ENCODE measurements around the gene MYBBP1A. TPM values are rescaled to one million over a fixed set of nuclear protein-coding genes. Genes with fewer than 3 reads are reported as not detected.
A peak's percentile ranks its signal among the peaks of the same experiment; 100 is the strongest.

Gene MYBBP1A
- polyA plus RNA-seq, 2 of the 4 experiments (the other 2 are of a cell fraction) = 42.9 to 95.1 TPM

DNA sequence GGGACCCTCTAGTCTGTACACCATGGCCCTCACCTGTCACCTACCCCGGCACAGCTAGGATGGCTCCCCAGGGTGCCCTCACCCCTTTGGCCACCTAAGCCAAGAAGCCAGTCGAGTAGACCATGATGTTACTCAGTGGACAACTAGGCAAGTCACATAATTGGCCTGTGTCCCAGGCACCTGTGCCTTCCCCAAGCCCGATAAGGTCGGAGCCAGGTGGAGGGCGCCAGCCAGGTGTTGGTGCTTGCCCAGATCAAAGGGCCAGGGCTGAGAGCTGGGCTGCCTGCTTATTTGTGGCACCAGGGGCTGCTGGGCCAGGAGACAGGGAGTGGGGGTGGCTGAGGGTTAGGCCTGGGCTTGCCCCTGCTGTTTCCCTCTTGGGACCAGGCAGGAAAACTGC lies 39.7 kb downstream of the MYBBP1A start:
- no peak overlapping the region for H3K4me3 ChIP-seq
- no peaks in the 10 kb centered on the region for H3K9me3 ChIP-seq
- TF ChIP-seq, protein P1, sequence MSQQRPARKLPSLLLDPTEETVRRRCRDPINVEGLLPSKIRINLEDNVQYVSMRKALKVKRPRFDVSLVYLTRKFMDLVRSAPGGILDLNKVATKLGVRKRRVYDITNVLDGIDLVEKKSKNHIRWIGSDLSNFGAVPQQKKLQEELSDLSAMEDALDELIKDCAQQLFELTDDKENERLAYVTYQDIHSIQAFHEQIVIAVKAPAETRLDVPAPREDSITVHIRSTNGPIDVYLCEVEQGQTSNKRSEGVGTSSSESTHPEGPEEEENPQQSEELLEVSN (IDR thresholded peaks at IDR 0.05; ENCODE audit: borderline replicate concordance, low read depth) = no peak
- TF ChIP-seq CEBPB (IDR thresholded peaks at IDR 0.05) (no peak), RCOR1 (IDR thresholded peaks at IDR 0.05; ENCODE audit: low read depth, low read length) (no peak), BHLHE40 (IDR thresholded peaks at IDR 0.05; ENCODE audit: low read depth, low read length) (no peak)
- 85% methylated on average over 5 of the region's 5 CpGs for WGBS (ENCODE audit: missing lambda C conversion rate)
- no peak for ATAC-seq
- no peak for FAIRE-seq
- ChIA-PET CTCF (interaction anchor here (0.6 to 1.9 kb wide), 5 partner anchors 10 to 677 kb away, joined by 3 to 4 read pairs (median 3); no protein-coding TSS in a partner anchor), POLR2A (no interaction called here)
- H3K4me1 ChIP-seq = peaks cover 1% of the 10 kb centered on the region; the same call in 1 of the 3 replicates
- H3K4me2 ChIP-seq = no peak overlapping the region
- DNase-seq (ENCODE audit: low read depth in 1 of 2, low spot score in 1 of 2) = no peak
- H3K27ac ChIP-seq = 0 out of 6 replicates have a peak overlapping the region, but pooled peaks of 1 of the 2 experiments have one; percentile 6

- 84% methylated on average over 11 of the region's 11 CpGs for WGBS (ENCODE audit: missing lambda C conversion rate)
These were observed 40.4 kb downstream of the MYBBP1A start for GRCh38 chr17:4514779-4515178.

GRCh38 chr17:4514206-4514605 lies 41.0 kb downstream of the MYBBP1A start:
- H3K27ac ChIP-seq = peak overlapping the region in 1 of 2 experiments; percentile 31; a peak in 2 of 6 replicates
- ATAC-seq = no peak
- POLR2A ChIA-PET = no interaction called here
- H3K4me2 ChIP-seq = no peak overlapping the region
- H3K4me3 ChIP-seq = no peak overlapping the region
- H3K4me1 ChIP-seq = no peaks in the 10 kb centered on the region
- WGBS (ENCODE audit: missing lambda C conversion rate) = 87% methylated on average over 7 of the region's 7 CpGs
- CTCF ChIA-PET = interaction anchor here (0.9 to 1.7 kb wide), 3 partner anchors 9 to 93 kb away, joined by 3 to 6 read pairs (median 6); no protein-coding TSS in a partner anchor
- TF ChIP-seq, protein P2, sequence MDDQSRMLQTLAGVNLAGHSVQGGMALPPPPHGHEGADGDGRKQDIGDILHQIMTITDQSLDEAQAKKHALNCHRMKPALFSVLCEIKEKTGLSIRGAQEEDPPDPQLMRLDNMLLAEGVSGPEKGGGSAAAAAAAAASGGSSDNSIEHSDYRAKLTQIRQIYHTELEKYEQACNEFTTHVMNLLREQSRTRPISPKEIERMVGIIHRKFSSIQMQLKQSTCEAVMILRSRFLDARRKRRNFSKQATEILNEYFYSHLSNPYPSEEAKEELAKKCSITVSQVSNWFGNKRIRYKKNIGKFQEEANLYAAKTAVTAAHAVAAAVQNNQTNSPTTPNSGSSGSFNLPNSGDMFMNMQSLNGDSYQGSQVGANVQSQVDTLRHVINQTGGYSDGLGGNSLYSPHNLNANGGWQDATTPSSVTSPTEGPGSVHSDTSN (IDR thresholded peaks at IDR 0.05) = no peak
- TF ChIP-seq RARB (CRISPR knock-in tag; IDR thresholded peaks at IDR 0.05) (no peak), NPAS2 (CRISPR knock-in tag; IDR thresholded peaks at IDR 0.05; ENCODE audit: borderline replicate concordance) (no peak), EHMT2 (IDR thresholded peaks at IDR 0.05; ENCODE audit: low read depth) (no peak), ATOH8 (CRISPR knock-in tag; IDR thresholded peaks at IDR 0.05; ENCODE audit: low read depth) (no peak), CHD2 (IDR thresholded peaks at IDR 0.05; ENCODE audit: low read length, partially characterized antibody) (no peak), EHF (CRISPR knock-in tag; IDR thresholded peaks at IDR 0.05) (no peak)
- TF ChIP-seq, protein P1 (IDR thresholded peaks at IDR 0.05; ENCODE audit: borderline replicate concordance, low read depth) = no peak
- FAIRE-seq = no peak
- no peak for DNase-seq (ENCODE audit: low read depth in 1 of 2, low spot score in 1 of 2)
- H3K9me3 ChIP-seq = no peaks in the 10 kb centered on the region

More at GRCh38 chr17:4514779-4515178, 40.4 kb downstream of the MYBBP1A start:
- H3K27ac ChIP-seq = no peak overlapping the region
- ChIA-PET CTCF (interaction anchor here (1.2 to 1.6 kb wide), 2 partner anchors 18 to 678 kb away, joined by 3 to 6 read pairs; no protein-coding TSS in a partner anchor), POLR2A (no interaction called here)
- no peak overlapping the region for H3K4me2 ChIP-seq
- DNase-seq (ENCODE audit: low read depth in 1 of 2, low spot score in 1 of 2) (no peak), ATAC-seq (no peak), FAIRE-seq (no peak)
- H3K4me1 ChIP-seq = no peaks in the 10 kb centered on the region
- H3K9me3 ChIP-seq = no peaks in the 10 kb centered on the region
- no peak overlapping the region for H3K4me3 ChIP-seq
- TF ChIP-seq ZSCAN20 (CRISPR knock-in tag; IDR thresholded peaks at IDR 0.05) = no peak

- TF ChIP-seq KDM1A (IDR thresholded peaks at IDR 0.05; ENCODE audit: low read depth) = no peak
- no peak for TF ChIP-seq SMC3 (IDR thresholded peaks at IDR 0.05)
- TF ChIP-seq HOXB13 (CRISPR knock-in tag; IDR thresholded peaks at IDR 0.05; ENCODE audit: low read depth) = no peak
- TF ChIP-seq TFCP2L1 (CRISPR knock-in tag; IDR thresholded peaks at IDR 0.05) = no peak
- peak overlapping the region in 1 of 2 experiments; percentile 31; a peak in 2 of 6 replicates for H3K27ac ChIP-seq
- 79% methylated on average over 22 of the region's 24 CpGs for WGBS (ENCODE audit: missing lambda C conversion rate)
- DNase-seq (ENCODE audit: low read depth in 1 of 2, low spot score in 1 of 2) (no peak), FAIRE-seq (no peak), ATAC-seq (peak; percentile 28 to 37; a peak in 4 of 6 replicates)
- H3K4me1 ChIP-seq = no peaks in the 10 kb centered on the region
- POLR2A ChIA-PET = no interaction called here
- CTCF ChIA-PET = interaction anchor here (0.9 to 1.7 kb wide), 5 partner anchors 10 to 113 kb away, joined by 3 to 6 read pairs (median 4); no protein-coding TSS in a partner anchor
- H3K9me3 ChIP-seq = no peaks in the 10 kb centered on the region
- no peak overlapping the region for H3K4me3 ChIP-seq
- no peak overlapping the region for H3K4me2 ChIP-seq
These were observed 41.8 kb downstream of the MYBBP1A start for GRCh38 chr17:4513113-4514032.
